Gastroesophageal sphincter (tissue), 3 donors: Measurements from ENCODE around the gene C1QTNF12.

ENCODE experiments used
- POLR2A ChIP-seq, 2 donors: fragments of 450-650 bp; IDR thresholded peaks; one replicate each; pipeline ENCODE4 v1.6.1; 2017; ENCODE audit warnings: antibody characterized with exemption in 2 of 2, mild to moderate bottlenecking in 2 of 2, moderate library complexity in 1 of 2
- POLR2AphosphoS5 ChIP-seq: sonication (generic); formaldehyde crosslinking; IDR thresholded peaks from one replicate; pipeline ENCODE4 v1.6.1; 2017; ENCODE audit warnings: antibody characterized with exemption
- TF ChIP-seq, protein P1 (sequence below), 4 experiments: fragments of 200-600 bp in 2 of 4; fragments of 450-650 bp in 2 of 4; sonication (generic) in 1 of 4; IDR thresholded peaks; one replicate each; pipeline ENCODE4 v1.5.1; 2017 to 2019; ENCODE audit warnings: antibody characterized with exemption in 4 of 4, mild to moderate bottlenecking in 2 of 4, moderate library complexity in 2 of 4

DNA sequence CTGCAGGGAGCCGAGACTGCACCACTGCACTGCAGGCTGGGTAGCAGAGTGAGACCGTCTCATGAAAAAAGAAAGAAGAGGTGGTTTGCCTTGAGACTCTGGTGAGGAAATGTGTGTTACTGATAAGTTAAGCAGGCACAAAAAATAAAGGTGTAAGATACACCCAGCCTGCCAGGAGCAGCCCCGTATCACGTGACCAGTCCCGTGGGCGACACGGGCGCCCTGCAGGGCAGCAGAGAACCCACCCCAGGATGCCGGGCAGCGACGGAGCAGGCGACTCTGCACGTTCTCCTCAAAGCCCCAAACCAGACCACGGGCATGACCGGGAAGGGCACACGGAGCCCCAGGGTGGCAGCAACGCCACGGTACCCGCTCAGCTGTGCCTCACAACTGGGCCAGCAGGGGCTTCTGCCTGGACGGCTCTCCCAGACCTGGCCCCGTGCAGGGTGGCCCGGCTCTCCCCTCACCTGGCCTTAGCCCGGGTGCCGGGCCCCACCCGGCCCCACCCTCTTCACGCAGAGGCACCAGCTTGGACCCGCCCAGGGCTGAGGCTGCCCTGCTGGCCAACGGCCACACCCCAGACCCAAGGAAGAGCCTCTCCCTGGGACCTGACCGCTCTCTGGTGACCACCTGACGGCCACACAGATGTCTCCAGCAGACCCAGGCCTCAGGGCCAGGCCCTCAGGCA lies 24.5 kb downstream of the C1QTNF12 start:
- TF ChIP-seq, protein P1, sequence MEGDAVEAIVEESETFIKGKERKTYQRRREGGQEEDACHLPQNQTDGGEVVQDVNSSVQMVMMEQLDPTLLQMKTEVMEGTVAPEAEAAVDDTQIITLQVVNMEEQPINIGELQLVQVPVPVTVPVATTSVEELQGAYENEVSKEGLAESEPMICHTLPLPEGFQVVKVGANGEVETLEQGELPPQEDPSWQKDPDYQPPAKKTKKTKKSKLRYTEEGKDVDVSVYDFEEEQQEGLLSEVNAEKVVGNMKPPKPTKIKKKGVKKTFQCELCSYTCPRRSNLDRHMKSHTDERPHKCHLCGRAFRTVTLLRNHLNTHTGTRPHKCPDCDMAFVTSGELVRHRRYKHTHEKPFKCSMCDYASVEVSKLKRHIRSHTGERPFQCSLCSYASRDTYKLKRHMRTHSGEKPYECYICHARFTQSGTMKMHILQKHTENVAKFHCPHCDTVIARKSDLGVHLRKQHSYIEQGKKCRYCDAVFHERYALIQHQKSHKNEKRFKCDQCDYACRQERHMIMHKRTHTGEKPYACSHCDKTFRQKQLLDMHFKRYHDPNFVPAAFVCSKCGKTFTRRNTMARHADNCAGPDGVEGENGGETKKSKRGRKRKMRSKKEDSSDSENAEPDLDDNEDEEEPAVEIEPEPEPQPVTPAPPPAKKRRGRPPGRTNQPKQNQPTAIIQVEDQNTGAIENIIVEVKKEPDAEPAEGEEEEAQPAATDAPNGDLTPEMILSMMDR (IDR thresholded peaks at IDR 0.05): no peak
- TF ChIP-seq POLR2A (IDR thresholded peaks at IDR 0.05): no peak
- TF ChIP-seq POLR2AphosphoS5: no peak
